ENCODE measurements around the gene MTMR10.

The MTMR10 gene

GRCh38 chr15:30956216-30957124, 35.0 kb downstream of the MTMR10 start:
- DNase-seq = no peak

GRCh38 chr15:30954674-30955073, 36.8 kb downstream of the MTMR10 start:
- no peak for DNase-seq

GRCh38 chr15:30953731-30954378, 37.6 kb downstream of the MTMR10 start:
- peak; percentile 59 for DNase-seq

GRCh38 chr15:30953183-30953582, 38.2 kb downstream of the MTMR10 start:
- DNase-seq = no peak

GRCh38 chr15:30943654-30944335, 47.6 kb downstream of the MTMR10 start:
- no peak for DNase-seq

GRCh38 chr15:30941520-30941919, 49.9 kb downstream of the MTMR10 start:
- no peak for DNase-seq

- DNase-seq = no peak
Measured at GRCh38 chr15:30940359-30940758, 51.1 kb downstream of the MTMR10 start.

- no peak for DNase-seq
Measured at GRCh38 chr15:30939161-30939560, 52.3 kb downstream of the MTMR10 start.

GRCh38 chr15:30933293-30933692, 58.1 kb downstream of the MTMR10 start:
- DNase-seq = no peak

GRCh38 chr15:30930422-30930821, 61.0 kb downstream of the MTMR10 start:
- no peak for DNase-seq

- DNase-seq = no peak
Measured at GRCh38 chr15:30929982-30930381, 61.4 kb downstream of the MTMR10 start.

- no peak for DNase-seq
Measured at GRCh38 chr15:30929064-30929669, 62.3 kb downstream of the MTMR10 start.

GRCh38 chr15:30928076-30928475, 63.4 kb downstream of the MTMR10 start:
- DNase-seq = no peak

- DNase-seq = no peak
Measured at GRCh38 chr15:30927148-30927761, 64.2 kb downstream of the MTMR10 start.

GRCh38 chr15:30926161-30926560, 65.3 kb downstream of the MTMR10 start:
- DNase-seq = no peak

- DNase-seq = no peak
Measured at GRCh38 chr15:30925686-30926085, 65.7 kb downstream of the MTMR10 start.

GRCh38 chr15:30924353-30924752, 67.1 kb downstream of the MTMR10 start:
- DNase-seq = no peak

GRCh38 chr15:30923429-30923828, 68.0 kb downstream of the MTMR10 start:
- DNase-seq = no peak

- no peak for DNase-seq
Measured at GRCh38 chr15:30922480-30923311, 68.7 kb downstream of the MTMR10 start.

- DNase-seq = no peak
Measured at GRCh38 chr15:30921781-30922479, 69.5 kb downstream of the MTMR10 start.

- no peak for DNase-seq
Measured at GRCh38 chr15:30921106-30921505, 70.3 kb downstream of the MTMR10 start.

Measured in activated CD4-positive, alpha-beta T cell treated with anti-CD3 and anti-CD28 coated beads, Interleukin-2, Interleukin-6, amounts not matched to agents 100 ng/mL and 50 ng/mL, durations not matched to agents 16 hours and 8 hours (primary cell).